K562 (cell line): ENCODE measurements around the gene THAP5. TPM values are rescaled to one million over a fixed set of nuclear protein-coding genes. Genes with fewer than 3 reads are reported as not detected.

Experiments used
- ATAC-seq: fragments of 200-7000 bp; cut with Tn5 transposase; 3 replicates; pipeline ENCODE4 v1.9.1; 2020; ENCODE audit warnings: moderate library complexity
- BruUV-seq: library from RNA; stranded (reverse); fragments of 400-500 nt; replicated peaks from 2 replicates; lab custom pipeline; 2021; lab: Mats Ljungman, UMichigan
- CTCF ChIA-PET: fragments of 300-600 bp; formaldehyde crosslinking; extraction: SDS; loops from one replicate; lab custom pipeline; 2021; ENCODE audit warnings: low intra/inter-chr PET ratio; lab: Yijun Ruan, JAX
- POLR2A ChIA-PET: fragments of 300-600, 350-650 bp; sonication (Branson Sonifier 250); formaldehyde crosslinking; extraction: SDS; loops from one replicate; lab custom pipeline; 2021; ENCODE audit warnings: antibody characterized with exemption, inconsistent platforms; lab: Yijun Ruan, JAX
- DNase-seq, 4 experiments: peaks; one replicate each; pipeline versions ENCODE4 v3.0.0 to v3.0.0-alpha.2; 2011 to 2018; ENCODE audit warnings: low spot score in 3 of 4, mixed read lengths in 3 of 4; ENCODE audit errors: extremely low read depth in 1 of 4
- FAIRE-seq: peaks from 2 replicates; lab custom pipeline; 2011; peaks lifted over from hg19 to GRCh38; lab: Jason Lieb, UNC
- H2AFZ ChIP-seq: 2 replicates; pipeline ENCODE4 v1.6.0; 2011; ENCODE audit warnings: low read depth, low read length, control low read depth, inconsistent platforms
- H3K27ac ChIP-seq: fragments of 200-600 bp; 3 replicates; pipeline ENCODE4 v1.8.0; 2011; ENCODE audit warnings: low read depth, mild to moderate bottlenecking, control low read depth, inconsistent platforms, low read length, moderate library complexity, mixed read lengths; ENCODE audit errors: extremely low read depth
- H3K27me3 ChIP-seq, 2 experiments: fragments of 300-600 bp in 1 of 2; 2 replicates in 1 of 2; 3 replicates in 1 of 2; pipeline versions ENCODE4 v1.6.0 to v1.8.0; 2011; ENCODE audit warnings: inconsistent platforms in 2 of 2, low read length in 2 of 2, mild to moderate bottlenecking in 1 of 2, mixed read lengths in 1 of 2, moderate library complexity in 1 of 2; ENCODE audit not compliant: control insufficient read depth in 2 of 2, insufficient read depth in 2 of 2
- H3K36me3 ChIP-seq: fragments of 300-600 bp; 3 replicates; pipeline ENCODE4 v1.8.0; 2011; ENCODE audit warnings: mild to moderate bottlenecking, low read length, inconsistent platforms; ENCODE audit not compliant: control insufficient read depth, insufficient read depth
- H3K4me1 ChIP-seq, 2 experiments: fragments of 200-600 bp in 1 of 2; replicated peaks in 1 of 2; 2 replicates in 1 of 2; 3 replicates in 1 of 2; pipeline versions ENCODE4 v1.5.1 to v1.8.0; 2011; ENCODE audit warnings: inconsistent platforms in 2 of 2, low read length in 2 of 2, mild to moderate bottlenecking in 1 of 2, mixed read lengths in 1 of 2, moderate library complexity in 1 of 2; ENCODE audit not compliant: control insufficient read depth in 2 of 2, insufficient read depth in 2 of 2
- H3K4me2 ChIP-seq: 2 replicates; pipeline ENCODE4 v1.6.1; 2011; ENCODE audit warnings: low read length, control low read depth, inconsistent platforms, mixed read lengths; ENCODE audit not compliant: insufficient read depth
- H3K4me3 ChIP-seq: fragments of 200-600 bp; sonication (generic), shearing (Covaris generic); 2 replicates; pipeline ENCODE4 v1.5.1; 2016; ENCODE audit warnings: control low read depth, inconsistent platforms
- H3K79me2 ChIP-seq: fragments of 200-600 bp; 3 replicates; pipeline ENCODE4 v1.8.0; 2011; ENCODE audit warnings: low read length, inconsistent platforms; ENCODE audit not compliant: control insufficient read depth, insufficient read depth
- H3K9ac ChIP-seq, 2 experiments: 2 replicates each; pipeline versions ENCODE4 v1.6.0 to v1.6.1; 2011; ENCODE audit warnings: low read depth in 2 of 2, low read length in 2 of 2, control low read depth in 1 of 2, inconsistent platforms in 1 of 2, mild to moderate bottlenecking in 1 of 2, mixed read lengths in 1 of 2; ENCODE audit not compliant: insufficient read depth in 1 of 2
- H3K9me1 ChIP-seq: one replicate; pipeline ENCODE4 v1.6.0; 2011; ENCODE audit warnings: inconsistent platforms, mild to moderate bottlenecking, low read length, moderate library complexity; ENCODE audit not compliant: control insufficient read depth, insufficient read depth
- H3K9me3 ChIP-seq: replicated peaks from 2 replicates; pipeline ENCODE4 v1.5.1; 2011; ENCODE audit warnings: low read depth, low read length, inconsistent platforms; ENCODE audit not compliant: control insufficient read depth, insufficient read depth
- H4K20me1 ChIP-seq: replicated peaks from 2 replicates; pipeline ENCODE4 v1.6.1; 2011; ENCODE audit warnings: low read length, inconsistent platforms, mixed read lengths; ENCODE audit not compliant: control insufficient read depth, insufficient read depth
- CBX2 ChIP-seq: fragments of 200-600 bp; sonication (generic); IDR thresholded peaks from one replicate; pipeline ENCODE4 v1.6.1; 2012; ENCODE audit warnings: mild to moderate bottlenecking, low read length, inconsistent platforms; ENCODE audit not compliant: insufficient read depth, poor library complexity, severe bottlenecking
- CREB1 ChIP-seq, 2 experiments: sonication (generic) in 1 of 2; formaldehyde crosslinking in 1 of 2; IDR thresholded peaks; 2 replicates each; pipeline versions ENCODE4 v1.6.1 to v1.8.0; 2012 to 2022; ENCODE audit warnings: inconsistent platforms in 1 of 2, mild to moderate bottlenecking in 1 of 2, missing genetic modification reagents in 1 of 2, moderate library complexity in 1 of 2
- HOXB6 ChIP-seq: fragments of 250-450 bp; sonication (Bioruptor Pico); IDR thresholded peaks from 2 replicates; pipeline ENCODE4 v1.5.1; 2022; ENCODE audit warnings: mild to moderate bottlenecking, borderline replicate concordance
- KDM4B ChIP-seq, 2 experiments: fragments of 450-650 bp in 1 of 2; sonication (generic) in 1 of 2; IDR thresholded peaks; 2 replicates each; pipeline ENCODE4 v1.6.1; 2016 to 2017; ENCODE audit warnings: borderline replicate concordance in 2 of 2, antibody characterized with exemption in 1 of 2, low read depth in 1 of 2, mild to moderate bottlenecking in 1 of 2
- MEF2D ChIP-seq: conservative IDR thresholded peaks from 2 replicates; pipeline ENCODE4 v1.6.1; 2016; ENCODE audit warnings: low read depth, missing genetic modification characterization, missing compliant biosample characterization
- MXI1 ChIP-seq: IDR thresholded peaks from 2 replicates; pipeline ENCODE4 v1.6.1; 2011; ENCODE audit warnings: low read depth, mild to moderate bottlenecking, improper control_type of control experiment, low read length
- NR2C1 ChIP-seq, 2 experiments: fragments of 450-650 bp; IDR thresholded peaks; 2 replicates each; pipeline ENCODE4 v1.6.1; 2017; ENCODE audit warnings: mild to moderate bottlenecking in 2 of 2, antibody characterized with exemption in 1 of 2, inconsistent platforms in 1 of 2, missing compliant biosample characterization in 1 of 2, missing genetic modification characterization in 1 of 2
- TAL1 ChIP-seq: fragments of 450-650 bp; IDR thresholded peaks from 2 replicates; pipeline ENCODE4 v1.6.1; 2016; ENCODE audit warnings: mild to moderate bottlenecking
- ZNF239 ChIP-seq: fragments of 250-450 bp; sonication (Bioruptor Pico); IDR thresholded peaks from 2 replicates; pipeline ENCODE4 v1.4.0; 2020; ENCODE audit warnings: mild to moderate bottlenecking
- ZNF408 ChIP-seq: fragments of 250-450 bp; sonication (Bioruptor Pico); IDR thresholded peaks from 2 replicates; pipeline ENCODE4 v1.4.0; 2020; ENCODE audit warnings: low read depth, mild to moderate bottlenecking, moderate library complexity
- WGBS: fragments of 100-300 bp; shearing (Covaris generic); methylation state at CpG from one replicate; pipeline ENCODE4 v1.1.6; 2016; ENCODE audit warnings: low coverage, mixed read lengths; ENCODE audit not compliant: insufficient coverage; ENCODE audit errors: missing lambda C conversion rate; 5-methylcytosine and 5-hydroxymethylcytosine counted together
- in situ Hi-C: fragments of 300-500 bp; cut with MboI; formaldehyde crosslinking; loops from 4 replicates; pipeline ENCODE4 v1.15.0; 2018; ENCODE audit warnings: inconsistent platforms, mixed read lengths
- intact Hi-C: fragments of 100-400 bp; cut with micrococcal nuclease; formaldehyde crosslinking; loops from 2 replicates; pipeline ENCODE4 v1.14.2; 2022
- polyA plus RNA-seq, 8 experiments: library from polyadenylated mRNA; depleted of rRNA in 4 of 8; stranded (reverse) in 5 of 8; unstranded in 3 of 8; fragments of >200 nt; fragmentation: Nextera tagmentation in 2 of 8; fragmentation: Illumina TruSeq in 1 of 8; extraction: Ambion mirVana in 2 of 8; extraction: Trizol in 1 of 8; gene quantifications; 2 replicates each; pipeline versions ENCODE4 v1.2.1 to v1.2.3, GENCODE V29; 2011 to 2014; ENCODE audit warnings: inconsistent platforms in 1 of 8, missing spikeins in 1 of 8
- total RNA-seq, 7 experiments: library from RNA; depleted of rRNA in 6 of 7; stranded (reverse); fragments of >200 nt in 6 of 7; fragmentation: Illumina TruSeq in 2 of 7; extraction: Trizol in 2 of 7; gene quantifications; 2 replicates each; pipeline versions ENCODE4 v1.2.1 to v1.2.3, GENCODE V29; 2011 to 2021; ENCODE audit warnings: low replicate concordance in 1 of 7
- TF ChIP-seq, protein P1 (sequence below): fragments of 450-650 bp; IDR thresholded peaks from 2 replicates; pipeline ENCODE4 v1.6.1; 2016
- TF ChIP-seq, protein P2 (sequence below): fragments of 450-650 bp; formaldehyde crosslinking; IDR thresholded peaks from 2 replicates; pipeline ENCODE4 v1.4.0; 2020; ENCODE audit warnings: mild to moderate bottlenecking, moderate library complexity

The THAP5 gene
- total and polyA plus RNA-seq, 9 of the 15 experiments (the other 6 are each of a cell fraction or from before 2014, with no cell fraction given): 16.5 to 58.1 (median 28.2) TPM

DNA sequence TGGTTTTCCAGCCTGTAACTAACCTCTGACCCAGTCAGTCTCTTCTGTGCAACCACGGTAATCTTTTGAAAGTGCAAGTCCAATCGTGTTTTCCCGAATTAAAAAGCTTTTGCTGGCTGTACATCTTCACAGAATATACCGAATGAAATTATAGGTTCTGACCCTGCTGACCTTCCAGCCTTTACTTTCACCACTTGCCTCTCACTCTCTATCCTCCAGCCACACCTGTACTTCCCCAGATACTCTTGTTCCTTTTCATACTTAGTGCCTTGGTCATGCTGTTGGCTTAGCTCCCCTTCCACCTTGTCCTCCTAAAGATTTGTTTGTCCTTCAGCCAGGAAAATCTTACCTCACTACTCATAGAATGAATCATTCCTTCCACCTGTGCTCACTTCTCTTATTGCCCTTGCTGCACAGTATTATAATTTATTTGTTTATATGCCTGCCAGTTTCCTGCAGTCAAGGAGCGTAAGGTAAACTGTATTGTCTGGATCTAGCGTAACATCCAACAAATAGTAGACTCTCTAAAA lies 41.3 kb downstream of the THAP5 start:
- no peaks in the 10 kb centered on the region for H3K36me3 ChIP-seq
- 77% methylated on average over 6 of the region's 6 CpGs for WGBS
- BruUV-seq: no TSS peak
- ChIA-PET CTCF (no interaction called here), POLR2A (interaction anchor here (1.0 to 3.1 kb wide), 2 partner anchors 9 to 41 kb away, joined by 5 to 19 read pairs; partner anchors contain the start of genes DNAJB9 and THAP5)
- H3K27ac ChIP-seq: no peak overlapping the region
- peaks cover 23% of the 10 kb centered on the region for H3K79me2 ChIP-seq
- intact Hi-C loops (no loop called here), in situ Hi-C loops (no loop called here)
- peaks cover 11 to 21% of the 10 kb centered on the region in 2 experiments; a peak in 3 of 5 replicates for H3K4me1 ChIP-seq
- H3K9me3 ChIP-seq: no peaks in the 10 kb centered on the region
- H3K9me1 ChIP-seq: no peaks in the 10 kb centered on the region
- H3K4me2 ChIP-seq: no peak overlapping the region
- peaks cover 6% of the 10 kb centered on the region; the same call in 1 of the 2 replicates for H4K20me1 ChIP-seq
- no peak overlapping the region for H3K4me3 ChIP-seq
- no peak overlapping the region for H3K9ac ChIP-seq
- no peak for ATAC-seq
- peak overlapping the region; percentile 89 for H2AFZ ChIP-seq
- DNase-seq: no peak
- H3K27me3 ChIP-seq: no peaks in the 10 kb centered on the region
- TF ChIP-seq CBX2 (no peak), TAL1 (no peak), NR2C1 (IDR thresholded peaks at IDR 0.05) (peak; percentile 17; the same call in 1 of the 2 replicates), NR2C1 (tag; IDR thresholded peaks at IDR 0.05) (no peak), CREB1 (IDR thresholded peaks at IDR 0.05) (no peak), CREB1 (CRISPR knock-in tag; IDR thresholded peaks at IDR 0.05) (0 out of 2 replicates have a peak, but pooled peaks have one; percentile 8)
- no peak for FAIRE-seq

DNA sequence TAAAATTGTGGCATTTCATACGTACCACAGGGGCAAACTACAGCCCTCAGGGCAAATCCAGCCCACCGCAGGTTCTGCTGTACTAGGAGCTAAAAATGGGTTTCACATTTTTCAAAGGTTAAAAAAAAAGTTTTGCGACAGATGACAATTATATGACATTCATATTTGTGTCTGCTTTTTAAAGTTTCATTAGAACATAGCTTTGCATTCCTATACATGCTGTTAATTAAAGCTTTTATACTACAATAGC lies 42.8 kb downstream of the THAP5 start:
- 5% methylated on average over 3 of the region's 3 CpGs for WGBS
- no peak for ATAC-seq
- Histone ChIP-seq H4K20me1 (peaks cover 6% of the 10 kb centered on the region; the same call in 1 of the 2 replicates), H3K9me1 (no peaks in the 10 kb centered on the region), H3K9me3 (no peaks in the 10 kb centered on the region), H3K36me3 (no peaks in the 10 kb centered on the region), H3K79me2 (peaks cover 35% of the 10 kb centered on the region), H3K27me3 (no peaks in the 10 kb centered on the region), H2AFZ (peak overlapping the region; percentile 89), H3K9ac (peak overlapping the region; percentile 83 to 93), H3K4me2 (peak overlapping the region; percentile 96), H3K4me3 (peak overlapping the region; percentile 67), H3K4me1 (peaks cover 11 to 24% of the 10 kb centered on the region in 2 experiments; a peak in 4 of 5 replicates), H3K27ac (peak overlapping the region; percentile 84)
- in situ Hi-C loops: no loop called here
- intact Hi-C loops: loop anchor here (1.0 kb wide), 1 partner anchor 43 kb away; the partner anchor contains the start of genes DNAJB9 and THAP5
- ChIA-PET POLR2A (interaction anchor here (0.6 to 3.1 kb wide), 8 partner anchors 11 to 1220 kb away, joined by 3 to 19 read pairs (median 4); partner anchors contain the start of genes DNAJB9 and THAP5), CTCF (no interaction called here)
- TSS peak; percentile 99 for BruUV-seq
- no peak for DNase-seq
- FAIRE-seq: no peak
- 0 out of 2 replicates have a peak, but pooled peaks have one; percentile 45 for TF ChIP-seq HOXB6
- TF ChIP-seq KDM4B (IDR thresholded peaks at IDR 0.05; ENCODE audit: borderline replicate concordance in 2 of 2, low read depth in 1 of 2): peak in 1 of 2 experiments; percentile 78; a peak in 1 of 4 replicates
- no peak for TF ChIP-seq ZNF239 (CRISPR knock-in tag)
- TF ChIP-seq MEF2D (tag): no peak
- TF ChIP-seq, protein P1, sequence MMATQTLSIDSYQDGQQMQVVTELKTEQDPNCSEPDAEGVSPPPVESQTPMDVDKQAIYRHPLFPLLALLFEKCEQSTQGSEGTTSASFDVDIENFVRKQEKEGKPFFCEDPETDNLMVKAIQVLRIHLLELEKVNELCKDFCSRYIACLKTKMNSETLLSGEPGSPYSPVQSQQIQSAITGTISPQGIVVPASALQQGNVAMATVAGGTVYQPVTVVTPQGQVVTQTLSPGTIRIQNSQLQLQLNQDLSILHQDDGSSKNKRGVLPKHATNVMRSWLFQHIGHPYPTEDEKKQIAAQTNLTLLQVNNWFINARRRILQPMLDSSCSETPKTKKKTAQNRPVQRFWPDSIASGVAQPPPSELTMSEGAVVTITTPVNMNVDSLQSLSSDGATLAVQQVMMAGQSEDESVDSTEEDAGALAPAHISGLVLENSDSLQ: no peak
- TF ChIP-seq, protein P2, sequence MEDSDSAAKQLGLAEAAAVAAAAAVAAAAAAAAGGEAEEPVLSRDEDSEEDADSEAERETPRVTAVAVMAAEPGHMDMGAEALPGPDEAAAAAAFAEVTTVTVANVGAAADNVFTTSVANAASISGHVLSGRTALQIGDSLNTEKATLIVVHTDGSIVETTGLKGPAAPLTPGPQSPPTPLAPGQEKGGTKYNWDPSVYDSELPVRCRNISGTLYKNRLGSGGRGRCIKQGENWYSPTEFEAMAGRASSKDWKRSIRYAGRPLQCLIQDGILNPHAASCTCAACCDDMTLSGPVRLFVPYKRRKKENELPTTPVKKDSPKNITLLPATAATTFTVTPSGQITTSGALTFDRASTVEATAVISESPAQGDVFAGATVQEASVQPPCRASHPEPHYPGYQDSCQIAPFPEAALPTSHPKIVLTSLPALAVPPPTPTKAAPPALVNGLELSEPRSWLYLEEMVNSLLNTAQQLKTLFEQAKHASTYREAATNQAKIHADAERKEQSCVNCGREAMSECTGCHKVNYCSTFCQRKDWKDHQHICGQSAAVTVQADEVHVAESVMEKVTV (CRISPR knock-in tag): peak; percentile 46; the same call in 1 of the 2 replicates
- no peak for TF ChIP-seq MXI1
- 0 out of 2 replicates have a peak, but pooled peaks have one; percentile 10 for TF ChIP-seq ZNF408 (CRISPR knock-in tag)
